H1 (cell line): ENCODE results near the gene CPHXL2. TPM values are rescaled to one million over a fixed set of nuclear protein-coding genes. Genes with fewer than 3 reads are reported as not detected.

Experiments used
- CBX5 ChIP-seq: fragments of 300-800, 300-1000 bp; sonication (generic); IDR thresholded peaks from 2 replicates; pipeline ENCODE4 v1.7.1; 2016; ENCODE audit warnings: antibody characterized with exemption, low read length, low read depth
- CBX8 ChIP-seq: fragments of 300-800, 300-1000 bp; sonication (generic); IDR thresholded peaks from 2 replicates; pipeline ENCODE4 v1.7.1; 2016; ENCODE audit warnings: low read depth, low read length, borderline replicate concordance
- CHD7 ChIP-seq: fragments of 300-600 bp; sonication (generic); IDR thresholded peaks from 2 replicates; pipeline ENCODE4 v1.7.1; 2012; ENCODE audit warnings: low read length, moderate library complexity, mild to moderate bottlenecking, inconsistent platforms; ENCODE audit not compliant: insufficient replicate concordance
- EGR1 ChIP-seq: IDR thresholded peaks from 2 replicates; pipeline ENCODE4 v1.6.1; 2011; ENCODE audit warnings: low read depth, low read length, borderline replicate concordance
- FOSL1 ChIP-seq: IDR thresholded peaks from 2 replicates; pipeline ENCODE4 v1.6.1; 2011; ENCODE audit warnings: mild to moderate bottlenecking, low read depth, low read length, moderate library complexity; ENCODE audit not compliant: insufficient read depth
- JUN ChIP-seq: IDR thresholded peaks from 2 replicates; pipeline ENCODE4 v1.6.1; 2011; ENCODE audit warnings: low read depth, mild to moderate bottlenecking, improper control_type of control experiment, low read length
- NANOG ChIP-seq: IDR thresholded peaks from 2 replicates; pipeline ENCODE4 v1.6.1; 2011; ENCODE audit warnings: low read length, low read depth, mild to moderate bottlenecking, inconsistent platforms; ENCODE audit not compliant: insufficient read depth, poor library complexity, severe bottlenecking
- NRF1 ChIP-seq: IDR thresholded peaks from 2 replicates; pipeline ENCODE4 v1.6.1; 2011; ENCODE audit warnings: mild to moderate bottlenecking, low read depth, low read length, improper control_type of control experiment
- PHF8 ChIP-seq: fragments of 200-600 bp; sonication (generic); conservative IDR thresholded peaks from 2 replicates; pipeline ENCODE4 v1.7.1; 2012; ENCODE audit warnings: low read depth, mild to moderate bottlenecking, inconsistent platforms, low read length, moderate library complexity
- SP1 ChIP-seq: IDR thresholded peaks from 2 replicates; pipeline ENCODE4 v1.6.1; 2011; ENCODE audit warnings: low read depth, low read length
- TEAD4 ChIP-seq: IDR thresholded peaks from 2 replicates; pipeline ENCODE4 v1.6.1; 2012; ENCODE audit warnings: low read depth, low read length, inconsistent platforms, mixed read lengths
- polyA plus RNA-seq, 7 experiments: library from polyadenylated mRNA; depleted of rRNA in 3 of 7; stranded (reverse) in 5 of 7; unstranded in 2 of 7; fragments of >200 nt in 5 of 7; fragments of 200-250 nt in 2 of 7; gene quantifications; 1 replicate in 5 of 7; 2 replicates in 1 of 7; 4 replicates in 1 of 7; pipeline versions ENCODE4 v1.2.1 to v1.2.3, GENCODE V29; 2011 to 2013; ENCODE audit warnings: missing spikeins in 2 of 7, mixed read lengths in 2 of 7
- total RNA-seq: library from RNA; stranded (reverse); fragmentation: NEBNext Ultra II Directional; extraction: Animal tissue kit (Norgen Biotek cat#: 25700); gene quantifications from 2 replicates; pipeline ENCODE4 v1.2.1, GENCODE V29; 2021

The CPHXL2 gene
- total and polyA plus RNA-seq, 2 of the 8 experiments (the other 6 are each of a cell fraction or from before 2014, with no cell fraction given) = not detected

GRCh38 chr16:75626806-75627205 lies 50.0 kb downstream of the CPHXL2 start (continued):
- TF ChIP-seq CHD7 (no peak), EGR1 (no peak), JUN (no peak), CBX8 (no peak), TEAD4 (no peak), PHF8 (no peak), FOSL1 (no peak), NANOG (no peak), NRF1 (no peak), SP1 (no peak), CBX5 (no peak)
